Measurements from ENCODE around the gene RNF213.

RNF213 gene

DNA sequence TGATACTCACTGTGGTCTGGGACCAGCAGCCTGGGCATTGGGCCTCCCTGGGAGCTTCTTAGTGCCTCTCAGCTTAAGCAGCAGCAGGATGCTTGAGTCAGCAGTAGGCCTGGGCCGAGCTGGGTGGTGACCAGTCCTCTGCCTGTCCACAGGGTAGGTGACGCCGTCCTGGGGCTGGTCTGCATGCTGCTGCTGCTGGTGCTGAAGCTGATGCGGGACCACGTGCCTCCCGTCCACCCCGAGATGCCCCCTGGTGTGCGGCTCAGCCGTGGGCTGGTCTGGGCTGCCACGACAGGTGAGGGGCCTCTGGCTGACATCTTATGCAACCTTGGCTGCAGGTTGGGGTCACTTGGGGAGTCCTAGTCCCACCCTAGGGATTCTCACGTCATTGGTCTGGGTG lies 33.0 kb upstream of the RNF213 start:
- ChIA-PET POLR2A (interaction anchor here (0.6 kb wide), 2 partner anchors 29 to 209 kb away, joined by 3 to 5 read pairs; no protein-coding TSS in a partner anchor), CTCF (interaction anchor here (0.7 to 0.8 kb wide), 3 partner anchors 10 to 1046 kb away, joined by 3 to 5 read pairs (median 3); no protein-coding TSS in a partner anchor)
- TF ChIP-seq ZFP3 (tag by site-specific recombination; IDR thresholded peaks at IDR 0.05; ENCODE audit: low read depth) (no peak), ZNF704 (tag by site-specific recombination; IDR thresholded peaks at IDR 0.05) (no peak), ZNF391 (tag by site-specific recombination; IDR thresholded peaks at IDR 0.05; ENCODE audit: borderline replicate concordance, low read depth) (no peak), YY2 (tag by site-specific recombination; IDR thresholded peaks at IDR 0.05) (no peak), ZFP69B (tag by site-specific recombination; IDR thresholded peaks at IDR 0.05) (no peak), EGR2 (tag by site-specific recombination; IDR thresholded peaks at IDR 0.05; ENCODE audit: low read depth) (no peak), GFI1B (tag by site-specific recombination; IDR thresholded peaks at IDR 0.05) (no peak), KLF16 (tag by site-specific recombination; IDR thresholded peaks at IDR 0.05) (no peak), PBX3 (CRISPR knock-in tag; IDR thresholded peaks at IDR 0.05) (no peak), KLF8 (tag by site-specific recombination; IDR thresholded peaks at IDR 0.05) (no peak), ZNF324 (tag by site-specific recombination; IDR thresholded peaks at IDR 0.05) (no peak), ZNF169 (tag by site-specific recombination; IDR thresholded peaks at IDR 0.05) (no peak), SCRT1 (tag by site-specific recombination; IDR thresholded peaks at IDR 0.05; ENCODE audit: borderline replicate concordance) (no peak)
- TF ChIP-seq, protein P1, sequence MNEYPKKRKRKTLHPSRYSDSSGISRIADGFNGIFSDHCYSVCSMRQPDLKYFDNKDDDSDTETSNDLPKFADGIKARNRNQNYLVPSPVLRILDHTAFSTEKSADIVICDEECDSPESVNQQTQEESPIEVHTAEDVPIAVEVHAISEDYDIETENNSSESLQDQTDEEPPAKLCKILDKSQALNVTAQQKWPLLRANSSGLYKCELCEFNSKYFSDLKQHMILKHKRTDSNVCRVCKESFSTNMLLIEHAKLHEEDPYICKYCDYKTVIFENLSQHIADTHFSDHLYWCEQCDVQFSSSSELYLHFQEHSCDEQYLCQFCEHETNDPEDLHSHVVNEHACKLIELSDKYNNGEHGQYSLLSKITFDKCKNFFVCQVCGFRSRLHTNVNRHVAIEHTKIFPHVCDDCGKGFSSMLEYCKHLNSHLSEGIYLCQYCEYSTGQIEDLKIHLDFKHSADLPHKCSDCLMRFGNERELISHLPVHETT (tag by site-specific recombination; IDR thresholded peaks at IDR 0.05), result no peak
- TF ChIP-seq, protein P2, sequence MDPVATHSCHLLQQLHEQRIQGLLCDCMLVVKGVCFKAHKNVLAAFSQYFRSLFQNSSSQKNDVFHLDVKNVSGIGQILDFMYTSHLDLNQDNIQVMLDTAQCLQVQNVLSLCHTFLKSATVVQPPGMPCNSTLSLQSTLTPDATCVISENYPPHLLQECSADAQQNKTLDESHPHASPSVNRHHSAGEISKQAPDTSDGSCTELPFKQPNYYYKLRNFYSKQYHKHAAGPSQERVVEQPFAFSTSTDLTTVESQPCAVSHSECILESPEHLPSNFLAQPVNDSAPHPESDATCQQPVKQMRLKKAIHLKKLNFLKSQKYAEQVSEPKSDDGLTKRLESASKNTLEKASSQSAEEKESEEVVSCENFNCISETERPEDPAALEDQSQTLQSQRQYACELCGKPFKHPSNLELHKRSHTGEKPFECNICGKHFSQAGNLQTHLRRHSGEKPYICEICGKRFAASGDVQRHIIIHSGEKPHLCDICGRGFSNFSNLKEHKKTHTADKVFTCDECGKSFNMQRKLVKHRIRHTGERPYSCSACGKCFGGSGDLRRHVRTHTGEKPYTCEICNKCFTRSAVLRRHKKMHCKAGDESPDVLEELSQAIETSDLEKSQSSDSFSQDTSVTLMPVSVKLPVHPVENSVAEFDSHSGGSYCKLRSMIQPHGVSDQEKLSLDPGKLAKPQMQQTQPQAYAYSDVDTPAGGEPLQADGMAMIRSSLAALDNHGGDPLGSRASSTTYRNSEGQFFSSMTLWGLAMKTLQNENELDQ (tag by site-specific recombination; IDR thresholded peaks at IDR 0.05; ENCODE audit: low read depth), result no peak
- H3K27ac ChIP-seq (ENCODE audit: extremely low read depth, low read depth, low read length), result no peak overlapping the region
- H3K9me3 ChIP-seq (ENCODE audit: control insufficient read depth, insufficient read depth, low read depth, low read length), result no peaks in the 10 kb centered on the region
- no peaks in the 10 kb centered on the region for H3K4me1 ChIP-seq (ENCODE audit: control insufficient read depth, insufficient read depth, low read length)
- peaks cover 17 to 58% of the 10 kb centered on the region in 2 experiments for H3K36me3 ChIP-seq (ENCODE audit: control insufficient read depth in 2 of 2, insufficient read depth in 1 of 2, low read length in 2 of 2)
- no peak overlapping the region for H3K4me3 ChIP-seq (ENCODE audit: low read depth, low read length)

DNA sequence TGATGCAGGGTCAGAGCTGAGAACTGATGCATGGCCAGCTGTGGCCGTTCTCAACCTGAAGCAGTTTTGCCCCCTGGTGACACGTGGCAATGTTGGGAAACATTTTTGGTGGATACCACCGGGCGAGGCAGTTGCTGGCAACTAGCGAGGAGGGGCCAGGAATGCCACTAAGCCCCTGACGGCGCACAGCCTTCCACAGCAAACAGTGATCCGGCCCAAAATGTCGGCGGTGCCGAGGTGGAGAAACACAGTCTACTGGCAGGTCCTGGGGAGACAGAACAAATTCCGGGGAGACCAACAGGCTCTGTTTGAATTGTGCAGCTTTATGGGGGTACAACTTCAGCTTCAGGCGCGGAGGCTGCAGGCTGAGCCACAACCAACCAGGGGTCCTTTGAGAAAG lies 32.2 kb upstream of the RNF213 start:
- Histone ChIP-seq H3K27ac (ENCODE audit: extremely low read depth, low read depth, low read length) (no peak overlapping the region), H3K4me3 (ENCODE audit: low read depth, low read length) (no peak overlapping the region), H3K36me3 (ENCODE audit: control insufficient read depth in 2 of 2, insufficient read depth in 1 of 2, low read length in 2 of 2) (peaks cover 20 to 59% of the 10 kb centered on the region in 2 experiments), H3K9me3 (ENCODE audit: control insufficient read depth, insufficient read depth, low read depth, low read length) (no peaks in the 10 kb centered on the region), H3K4me1 (ENCODE audit: control insufficient read depth, insufficient read depth, low read length) (no peaks in the 10 kb centered on the region)
- ChIA-PET POLR2A (no interaction called here), CTCF (no interaction called here)
- no peak for TF ChIP-seq ZNF394 (tag by site-specific recombination; IDR thresholded peaks at IDR 0.05; ENCODE audit: borderline replicate concordance)
- TF ChIP-seq ZIC2 (tag by site-specific recombination; IDR thresholded peaks at IDR 0.05), result no peak
- no peak for TF ChIP-seq PRDM2 (tag by site-specific recombination; IDR thresholded peaks at IDR 0.05; ENCODE audit: borderline replicate concordance)
- no peak for TF ChIP-seq ZNF391 (tag by site-specific recombination; IDR thresholded peaks at IDR 0.05; ENCODE audit: borderline replicate concordance, low read depth)
- TF ChIP-seq ZSCAN5A (tag by site-specific recombination; IDR thresholded peaks at IDR 0.05), result no peak

All from HEK293 (cell line).